Activated effector memory CD4-positive, alpha-beta T cell treated with Interleukin-2 at 50 U/mL for 16 hours (primary cell): ENCODE results near the gene TANC1.

Experiments
- DNase-seq: peaks from one replicate; pipeline ENCODE4 v3.0.0-alpha.2; 2020

Gene TANC1

GRCh38 chr2:159066541-159067156 lies 98.2 kb downstream of the TANC1 start:
- no peak for DNase-seq

DNA sequence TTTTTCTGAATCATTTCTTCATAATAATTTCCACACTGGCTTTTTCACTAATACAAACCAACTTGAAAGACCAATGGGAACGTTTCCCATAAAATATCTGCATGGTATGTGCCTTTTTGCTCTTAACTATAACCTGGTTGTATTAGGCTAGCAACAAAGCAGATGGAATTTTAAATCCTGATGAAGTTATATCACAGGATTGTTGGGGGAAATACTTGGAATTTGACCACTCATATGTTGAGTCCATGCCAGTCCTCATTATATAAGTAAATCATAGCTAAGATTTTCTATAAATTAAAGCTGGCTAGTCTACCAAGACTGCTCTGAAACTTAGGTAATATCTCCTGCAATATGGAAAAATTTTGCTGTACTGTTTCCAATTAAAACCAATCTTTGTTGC lies 99.5 kb downstream of the TANC1 start:
- no peak for DNase-seq

DNA sequence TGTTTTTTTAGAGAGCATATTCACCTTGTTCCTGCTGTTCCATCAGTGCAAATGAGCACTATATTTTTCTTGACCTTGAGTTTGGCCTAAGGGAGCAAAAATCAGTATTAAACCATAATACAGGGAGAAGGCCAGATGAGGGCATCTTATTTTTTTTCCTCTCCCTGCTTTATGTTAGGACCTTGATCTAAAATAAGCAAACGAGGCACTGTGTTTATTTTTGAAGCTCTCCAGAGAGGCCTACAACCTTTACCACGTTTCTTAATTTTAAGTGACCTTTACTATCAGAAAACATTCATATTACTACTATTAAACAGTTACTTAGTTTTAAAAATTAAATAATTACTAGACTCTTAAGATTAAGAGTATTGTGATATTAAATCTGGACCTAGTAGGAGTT lies 100.8 kb downstream of the TANC1 start:
- no peak for DNase-seq

GRCh38 chr2:159070235-159070634 lies 101.8 kb downstream of the TANC1 start:
- DNase-seq = no peak

GRCh38 chr2:159071190-159071915 lies 102.9 kb downstream of the TANC1 start:
- no peak for DNase-seq

- DNase-seq = no peak
Observed at GRCh38 chr2:159072795-159073194, 104.4 kb downstream of the TANC1 start.

DNA sequence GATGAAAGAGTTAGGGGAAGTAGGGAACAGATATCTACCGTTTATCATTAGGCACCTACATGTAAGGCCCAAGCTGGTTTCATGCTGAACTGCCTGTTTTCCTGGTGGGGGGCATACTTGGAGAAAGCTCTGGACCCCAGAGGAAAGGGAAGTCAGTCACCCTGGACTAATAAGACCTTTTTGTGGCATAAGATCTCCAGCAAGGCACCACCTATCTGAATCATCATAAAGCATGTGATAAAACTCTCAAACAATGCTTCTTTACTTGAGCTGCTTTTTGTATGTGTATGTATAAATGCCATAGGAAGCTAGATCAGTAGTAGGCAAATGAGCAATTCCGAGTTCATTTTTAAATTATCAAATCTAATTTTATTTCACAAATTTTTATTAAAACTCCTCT lies 104.8 kb downstream of the TANC1 start:
- DNase-seq = no peak

GRCh38 chr2:159074605-159075004 lies 106.2 kb downstream of the TANC1 start:
- no peak for DNase-seq

GRCh38 chr2:159075727-159076126 lies 107.3 kb downstream of the TANC1 start:
- no peak for DNase-seq

DNA sequence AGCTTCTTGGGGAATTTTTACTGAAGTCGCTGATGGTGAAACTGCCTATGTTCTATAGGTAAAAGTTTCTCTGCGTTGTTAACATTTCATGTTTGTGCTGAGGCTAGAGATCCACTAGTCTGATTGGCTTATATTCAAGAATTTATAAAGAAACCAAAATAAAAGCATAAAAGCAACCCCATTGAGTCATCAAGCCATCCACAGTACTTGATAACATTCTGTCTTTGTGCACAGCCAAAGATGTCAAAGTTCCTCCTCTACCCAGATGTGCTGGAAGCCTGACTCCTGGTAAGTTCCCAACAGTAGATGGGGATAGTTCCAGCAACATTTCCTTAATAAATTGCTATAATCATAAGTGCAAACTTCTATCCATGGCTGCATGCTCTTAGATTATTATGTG lies 107.8 kb downstream of the TANC1 start:
- no peak for DNase-seq

DNA sequence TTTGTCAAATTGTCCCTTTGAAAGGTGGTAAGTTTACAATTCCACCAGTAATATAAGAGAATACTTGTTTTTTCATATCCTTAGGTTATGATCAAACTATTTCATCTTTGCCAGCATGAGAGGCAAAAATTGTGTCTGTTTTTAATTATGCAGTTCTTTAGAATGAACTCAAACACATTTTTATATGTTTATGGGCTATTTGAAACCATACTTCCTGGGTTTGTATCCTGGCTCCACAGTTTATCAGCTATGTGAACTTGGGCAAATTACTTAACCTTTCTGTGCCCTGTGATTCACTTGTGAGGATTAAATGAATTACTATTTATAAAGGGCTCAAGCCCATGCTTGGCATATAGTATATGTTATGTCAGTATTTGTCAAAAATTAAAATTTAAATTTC lies 109.4 kb downstream of the TANC1 start:
- DNase-seq = no peak

GRCh38 chr2:159078443-159078842 lies 110.0 kb downstream of the TANC1 start:
- no peak for DNase-seq

GRCh38 chr2:159080641-159081040 lies 112.2 kb downstream of the TANC1 start:
- DNase-seq = no peak

- no peak for DNase-seq
Observed at GRCh38 chr2:159082119-159082518, 113.7 kb downstream of the TANC1 start.

DNA sequence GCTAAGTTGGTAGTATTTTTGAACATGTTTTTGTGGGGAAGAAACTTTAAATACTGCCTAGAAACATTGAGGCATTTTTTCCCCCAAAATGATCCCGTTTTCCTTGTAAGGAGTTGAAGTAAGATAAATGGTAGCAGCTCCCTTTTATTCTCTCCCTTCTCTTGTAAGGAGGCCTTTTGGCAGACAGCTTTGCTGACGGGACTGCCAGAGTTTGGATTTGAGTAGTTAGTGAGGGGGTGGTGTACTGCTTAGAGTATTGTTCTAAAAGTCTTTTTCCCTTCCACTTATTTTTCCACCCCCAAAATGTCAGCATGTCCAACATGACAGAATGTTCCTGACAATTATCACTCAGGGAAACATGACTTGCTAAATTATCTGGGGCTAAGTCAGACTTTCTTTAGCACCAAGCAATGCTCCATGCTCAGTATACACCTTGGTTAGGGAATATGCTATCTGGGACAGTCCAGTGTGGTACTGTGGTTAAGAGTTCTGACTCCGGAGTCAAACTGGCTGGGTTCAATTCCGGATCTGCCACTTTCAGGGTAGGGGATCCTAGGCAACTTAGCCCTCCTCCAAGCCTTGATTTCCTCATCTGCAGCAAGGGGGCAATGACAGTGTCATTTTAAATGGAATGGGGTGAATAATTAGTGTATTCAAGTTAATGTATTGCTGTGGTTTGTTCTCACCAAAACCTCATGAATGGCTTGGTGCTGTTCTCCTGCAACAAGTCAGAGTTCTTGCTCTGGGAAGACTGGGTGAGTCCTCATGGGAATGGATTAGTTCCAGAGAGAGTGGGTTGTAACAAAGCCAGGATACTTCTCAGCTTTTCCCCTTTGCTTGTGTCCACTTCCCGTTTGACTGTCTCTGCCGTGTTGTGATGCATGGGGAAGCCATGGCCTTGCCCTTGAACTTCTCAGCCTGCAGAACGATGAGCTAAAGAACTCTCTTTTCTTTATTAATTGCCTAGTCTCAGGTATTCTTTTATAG lies 116.2 kb downstream of the TANC1 start:
- DNase-seq = no peak

GRCh38 chr2:159086342-159086741 lies 117.9 kb downstream of the TANC1 start:
- DNase-seq = no peak

DNA sequence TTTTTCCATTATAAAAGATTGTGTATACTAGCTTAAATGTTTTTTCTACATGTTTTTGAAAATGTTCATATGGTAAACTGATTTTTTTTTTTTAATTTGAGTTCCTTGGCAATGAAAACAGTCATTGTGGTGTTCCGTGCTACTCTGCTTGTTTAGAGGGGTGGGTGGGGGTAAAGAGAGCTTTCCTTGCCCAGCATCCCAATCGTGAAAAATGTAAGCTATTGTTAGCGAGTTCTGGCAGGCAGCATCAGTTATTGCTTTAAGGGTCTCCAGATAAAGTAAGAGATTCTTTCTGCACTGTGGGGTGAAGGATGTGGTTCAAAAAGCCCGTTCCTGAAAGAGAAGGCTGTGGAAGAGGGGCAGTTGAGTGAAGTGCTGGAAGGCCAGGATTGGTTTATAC lies 118.4 kb downstream of the TANC1 start:
- no peak for DNase-seq

GRCh38 chr2:159088906-159089305 lies 120.5 kb downstream of the TANC1 start:
- no peak for DNase-seq

DNA sequence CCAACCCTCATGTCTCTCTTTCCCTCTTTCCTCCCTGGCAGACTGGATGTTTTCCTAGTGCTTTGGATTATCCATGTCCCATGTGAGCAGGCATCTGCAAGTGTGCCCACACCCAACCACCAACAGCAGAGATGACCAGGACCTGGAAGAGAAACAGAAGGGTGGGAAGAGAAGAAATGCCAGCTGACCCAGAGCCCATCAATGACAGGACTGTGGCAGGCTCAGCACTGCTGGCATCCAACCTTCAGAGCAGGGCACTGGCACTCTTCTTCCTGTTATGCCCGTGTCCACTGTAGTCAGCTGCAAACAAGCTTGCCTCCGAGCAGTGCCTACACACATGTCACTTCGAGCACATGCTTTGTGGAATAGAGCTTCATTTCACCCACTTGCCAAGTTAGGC lies 121.1 kb downstream of the TANC1 start:
- DNase-seq = no peak

DNA sequence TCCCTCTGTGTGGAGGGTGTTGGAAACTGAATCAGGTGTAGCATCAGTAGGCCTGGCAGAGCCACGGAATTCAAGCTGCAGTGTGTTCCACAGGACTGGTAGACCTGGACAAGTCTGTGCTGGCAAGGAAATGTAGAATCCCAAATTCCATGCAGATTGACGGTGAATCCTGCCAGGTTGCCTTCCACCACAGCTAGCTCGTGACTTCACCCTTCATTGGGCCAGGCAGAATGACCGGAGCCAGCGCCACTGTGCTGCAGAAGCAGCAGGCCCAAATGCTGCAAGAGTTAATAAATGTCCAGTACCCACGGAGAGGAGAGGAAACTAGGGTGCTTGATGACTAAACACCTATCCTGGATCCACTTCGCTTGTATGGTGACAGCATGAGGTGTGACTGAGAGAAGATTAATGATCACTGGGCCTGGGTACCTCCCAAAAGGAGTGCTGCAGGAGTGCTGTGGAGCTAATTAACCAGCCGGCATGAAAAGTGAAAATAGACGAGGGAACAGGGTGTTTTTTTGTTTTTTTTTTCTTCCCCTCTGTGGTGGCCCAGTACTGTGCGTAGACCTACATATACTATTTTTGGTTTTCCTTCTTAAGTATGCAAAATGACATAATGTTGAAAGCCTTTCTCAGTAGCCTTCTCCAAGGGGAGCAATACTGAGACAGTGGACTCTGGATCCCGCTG lies 122.2 kb downstream of the TANC1 start:
- no peak for DNase-seq

DNA sequence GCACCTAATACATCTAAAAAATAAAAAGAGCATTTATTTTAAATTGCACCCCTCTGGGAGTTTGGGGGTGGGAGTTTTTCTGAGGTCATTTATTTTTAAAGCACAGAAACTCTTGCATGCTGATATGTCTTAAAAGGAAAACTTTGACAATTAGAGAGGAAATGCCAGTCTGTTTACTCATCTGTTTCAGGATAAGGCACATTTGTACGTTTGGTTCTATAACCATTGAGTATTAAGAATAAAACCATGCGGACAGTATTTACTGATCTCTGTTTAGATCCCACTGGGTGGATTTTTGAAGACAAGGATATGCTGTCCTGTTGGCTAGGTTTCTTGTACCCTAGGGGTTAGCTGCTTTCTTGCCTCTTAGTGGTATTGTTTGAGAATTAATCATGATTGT lies 122.9 kb downstream of the TANC1 start:
- DNase-seq = no peak

- DNase-seq = no peak
Observed at GRCh38 chr2:159091976-159092375, 123.5 kb downstream of the TANC1 start.

DNA sequence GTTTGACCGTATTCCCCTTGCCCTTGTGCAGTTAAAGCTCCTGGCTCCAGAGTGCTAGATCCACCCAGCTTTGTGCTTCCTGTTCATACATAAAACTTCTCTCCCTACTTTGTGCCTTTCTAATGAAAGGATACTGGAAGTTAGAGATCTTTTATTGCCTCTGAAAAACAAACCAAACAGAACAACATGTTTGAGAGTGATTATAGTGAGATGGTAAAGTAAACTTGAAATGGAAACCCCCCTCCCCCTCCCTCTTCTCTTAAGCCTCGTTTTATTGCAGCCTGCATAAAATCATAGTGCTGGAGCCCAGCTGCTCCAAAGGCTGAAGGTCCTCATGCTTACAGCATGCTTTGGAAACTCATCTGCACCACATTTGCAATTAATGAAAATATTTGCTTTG lies 125.1 kb downstream of the TANC1 start:
- DNase-seq = no peak
